ENCODE measurements around the gene SLAMF7.

- no peak for TF ChIP-seq SUZ12 (IDR thresholded peaks at IDR 0.05; ENCODE audit: extremely low read depth, insufficient read depth, insufficient read length)
- TF ChIP-seq ZNF274 (IDR thresholded peaks at IDR 0.05; ENCODE audit: low read depth, low read length), result no peak
- no peak for TF ChIP-seq YY1 (IDR thresholded peaks at IDR 0.05; ENCODE audit: insufficient read depth, insufficient read length)
Measured at GRCh38 chr1:160727316-160727640, 11.8 kb upstream of the SLAMF7 start.

All from NT2/D1 (cell line).